Stimulated activated CD4-positive, alpha-beta T cell treated with anti-CD3 and anti-CD28 coated beads, Interleukin-12 subunit alpha, Interleukin-12 subunit beta, amount 100 ng/mL, for 24 hours (primary cell): ENCODE results near the gene GPATCH2L.

Experiments
- DNase-seq, 2 experiments: peaks; one replicate each; pipeline ENCODE4 v3.0.0-alpha.2; 2020; ENCODE audit warnings: low read depth in 2 of 2

Gene GPATCH2L

GRCh38 chr14:76196980-76197695 is 45.4 kb downstream of the GPATCH2L start:
- no peak for DNase-seq

GRCh38 chr14:76201162-76201561 is 49.4 kb downstream of the GPATCH2L start:
- no peak for DNase-seq

- DNase-seq: no peak
Observed at GRCh38 chr14:76203086-76204001, 51.6 kb downstream of the GPATCH2L start.

GRCh38 chr14:76204461-76205230 is 52.9 kb downstream of the GPATCH2L start:
- no peak for DNase-seq

GRCh38 chr14:76205708-76206107 is 54.0 kb downstream of the GPATCH2L start:
- DNase-seq: no peak

GRCh38 chr14:76208340-76208739 is 56.6 kb downstream of the GPATCH2L start:
- DNase-seq: no peak

- no peak for DNase-seq
Observed at GRCh38 chr14:76212242-76212641, 60.5 kb downstream of the GPATCH2L start.

- no peak for DNase-seq
Observed at GRCh38 chr14:76217179-76217578, 65.5 kb downstream of the GPATCH2L start.

- no peak for DNase-seq
Observed at GRCh38 chr14:76218662-76219061, 66.9 kb downstream of the GPATCH2L start.

- no peak for DNase-seq
Observed at GRCh38 chr14:76219873-76220272, 68.2 kb downstream of the GPATCH2L start.

- DNase-seq: no peak
Observed at GRCh38 chr14:76227450-76228050, 75.8 kb downstream of the GPATCH2L start.

GRCh38 chr14:76228138-76228537 is 76.4 kb downstream of the GPATCH2L start:
- no peak for DNase-seq

- no peak for DNase-seq
Observed at GRCh38 chr14:76232800-76233199, 81.1 kb downstream of the GPATCH2L start.

- no peak for DNase-seq
Observed at GRCh38 chr14:76235628-76236027, 83.9 kb downstream of the GPATCH2L start.

- no peak for DNase-seq
Observed at GRCh38 chr14:76236172-76237130, 84.7 kb downstream of the GPATCH2L start.

GRCh38 chr14:76237349-76237990 is 85.7 kb downstream of the GPATCH2L start:
- no peak for DNase-seq

- no peak for DNase-seq
Observed at GRCh38 chr14:76245097-76245496, 93.4 kb downstream of the GPATCH2L start.

GRCh38 chr14:76250302-76250701 is 98.6 kb downstream of the GPATCH2L start:
- no peak for DNase-seq

GRCh38 chr14:76252471-76252870 is 100.7 kb downstream of the GPATCH2L start:
- no peak for DNase-seq

GRCh38 chr14:76253111-76253510 is 101.4 kb downstream of the GPATCH2L start:
- DNase-seq: no peak
